Endothelial cell of umbilical vein (primary cell): ENCODE measurements around the gene ETFA. TPM values are rescaled to one million over a fixed set of nuclear protein-coding genes. Genes with fewer than 3 reads are reported as not detected.

Source experiments
- BruUV-seq: library from RNA; stranded (reverse); fragments of 400-500 nt; replicated peaks from 2 replicates; lab custom pipeline; 2021; lab: Mats Ljungman, UMichigan
- CTCF ChIA-PET: fragments of 300-600, 350-600 bp; sonication (Branson Sonifier 250); formaldehyde crosslinking; loops from one replicate; lab custom pipeline; 2021; ENCODE audit warnings: antibody characterized with exemption, inconsistent platforms; lab: Charles Lee
- POLR2A ChIA-PET: fragments of 300-600, 350-600 bp; sonication (Branson Sonifier 250); formaldehyde crosslinking; loops from one replicate; lab custom pipeline; 2021; ENCODE audit warnings: antibody characterized with exemption, inconsistent platforms; lab: Charles Lee
- DNase-seq: peaks from one replicate; pipeline ENCODE4 v3.0.0-alpha.2; 2011; ENCODE audit warnings: low read depth, low spot score
- FAIRE-seq: peaks from 2 replicates; lab custom pipeline; 2011; peaks lifted over from hg19 to GRCh38; lab: Jason Lieb, UNC
- H2AFZ ChIP-seq: 2 replicates; pipeline ENCODE4 v1.6.0; 2012; ENCODE audit warnings: low read depth, low read length, control low read depth, inconsistent platforms
- H3K27ac ChIP-seq: 2 replicates; pipeline ENCODE4 v1.5.1; 2011; ENCODE audit warnings: low read depth, mild to moderate bottlenecking, control low read depth, low read length, moderate library complexity; ENCODE audit not compliant: insufficient read depth
- H3K27me3 ChIP-seq, 2 experiments: 2 replicates each; pipeline versions ENCODE4 v1.6.0 to v1.6.1; 2011; ENCODE audit warnings: low read length in 2 of 2, mixed read lengths in 1 of 2; ENCODE audit not compliant: control insufficient read depth in 2 of 2, insufficient read depth in 2 of 2
- H3K36me3 ChIP-seq, 2 experiments: 2 replicates in 1 of 2; 3 replicates in 1 of 2; pipeline ENCODE4 v1.5.1; 2011; ENCODE audit warnings: low read length in 2 of 2, mild to moderate bottlenecking in 1 of 2, moderate library complexity in 1 of 2; ENCODE audit not compliant: control insufficient read depth in 2 of 2, insufficient read depth in 2 of 2; ENCODE audit errors: extremely low read depth in 1 of 2
- H3K4me1 ChIP-seq: 3 replicates; pipeline ENCODE4 v1.5.1; 2011; ENCODE audit warnings: mild to moderate bottlenecking, low read length; ENCODE audit not compliant: control insufficient read depth, insufficient read depth; ENCODE audit errors: extremely low read depth
- H3K4me2 ChIP-seq: 2 replicates; pipeline ENCODE4 v1.6.1; 2011; ENCODE audit warnings: low read length, control low read depth, mixed read lengths; ENCODE audit not compliant: insufficient read depth
- H3K4me3 ChIP-seq, 3 experiments: fragments of 200-600 bp in 1 of 3; sonication (generic), shearing (Covaris generic) in 1 of 3; replicated peaks in 1 of 3; 2 replicates each; pipeline ENCODE4 v1.5.1; 2011 to 2016; ENCODE audit warnings: control low read depth in 3 of 3, low read length in 3 of 3, mild to moderate bottlenecking in 2 of 3, inconsistent platforms in 1 of 3, low read depth in 1 of 3, moderate library complexity in 1 of 3; ENCODE audit not compliant: insufficient read depth in 1 of 3
- H3K79me2 ChIP-seq: 2 replicates; pipeline ENCODE4 v1.6.0; 2012; ENCODE audit warnings: low read length, inconsistent platforms; ENCODE audit not compliant: control insufficient read depth, insufficient read depth
- H3K9ac ChIP-seq: replicated peaks from 2 replicates; pipeline ENCODE3; 2011; ENCODE audit warnings: low read length, control low read depth; ENCODE audit not compliant: insufficient read depth; ENCODE audit errors: extremely low read depth
- H3K9me1 ChIP-seq: replicated peaks from 3 replicates; pipeline ENCODE4 v1.6.0; 2011; ENCODE audit warnings: mild to moderate bottlenecking, low read length; ENCODE audit not compliant: control insufficient read depth, insufficient read depth; ENCODE audit errors: extremely low read depth
- H3K9me3 ChIP-seq: replicated peaks from 2 replicates; pipeline ENCODE4 v1.5.1; 2012; ENCODE audit warnings: low read length, inconsistent platforms; ENCODE audit not compliant: control insufficient read depth, insufficient read depth
- H4K20me1 ChIP-seq: replicated peaks from 2 replicates; pipeline ENCODE3; 2011; ENCODE audit warnings: mild to moderate bottlenecking, low read length; ENCODE audit not compliant: control insufficient read depth, insufficient read depth; ENCODE audit errors: extremely low read depth
- CTCF ChIP-seq, 2 donors: IDR thresholded peaks; 1 replicate in 1 of 2; 2 replicates in 1 of 2; pipeline ENCODE4 v1.5.1; 2011; ENCODE audit warnings: low read length in 2 of 2, mild to moderate bottlenecking in 2 of 2, moderate library complexity in 2 of 2, control low read depth in 1 of 2, inconsistent platforms in 1 of 2, low read depth in 1 of 2; ENCODE audit not compliant: insufficient read depth in 1 of 2; ENCODE audit errors: extremely low read depth in 1 of 2
- EZH2 ChIP-seq: IDR thresholded peaks from 2 replicates; pipeline ENCODE4 v1.6.1; 2012; ENCODE audit warnings: borderline replicate concordance, low read depth, mild to moderate bottlenecking, moderate library complexity, low read length, inconsistent platforms; ENCODE audit not compliant: severe bottlenecking
- FOS ChIP-seq: IDR thresholded peaks from 2 replicates; pipeline ENCODE4 v1.6.1; 2011; ENCODE audit warnings: mild to moderate bottlenecking, low read length, moderate library complexity, borderline replicate concordance; ENCODE audit not compliant: insufficient read depth
- GATA2 ChIP-seq: IDR thresholded peaks from 2 replicates; pipeline ENCODE4 v1.7.0; 2011; ENCODE audit warnings: low read depth, mild to moderate bottlenecking, moderate library complexity, mixed read lengths, low read length; ENCODE audit not compliant: insufficient read length, insufficient read depth
- JUN ChIP-seq: IDR thresholded peaks from 2 replicates; pipeline ENCODE4 v1.6.1; 2011; ENCODE audit warnings: borderline replicate concordance, low read depth; ENCODE audit not compliant: insufficient read length, insufficient read depth
- MAX ChIP-seq: IDR thresholded peaks from 2 replicates; pipeline ENCODE4 v1.6.1; 2011; ENCODE audit not compliant: insufficient read depth, insufficient read length
- MYC ChIP-seq: IDR thresholded peaks from one replicate; pipeline ENCODE4 v1.6.1; 2011; ENCODE audit warnings: mild to moderate bottlenecking, low read depth, low read length
- POLR2A ChIP-seq: IDR thresholded peaks from 2 replicates; pipeline ENCODE4 v1.6.1; 2012; ENCODE audit warnings: low read depth, mild to moderate bottlenecking, control low read depth, low read length
- POLR2AphosphoS5 ChIP-seq: IDR thresholded peaks from 2 replicates; pipeline ENCODE4 v1.6.1; 2012; ENCODE audit warnings: low read depth, mild to moderate bottlenecking, control low read depth, low read length, moderate library complexity; ENCODE audit not compliant: insufficient read depth
- dilution Hi-C: fragments of 300-500 bp; cut with MboI; formaldehyde crosslinking; loops from one replicate; pipeline ENCODE4 v1.15.0; 2019; ENCODE audit warnings: low sequenced_read_pairs; ENCODE audit not compliant: extremely low pct_ligation_motif_present
- intact Hi-C: fragments of 100-400 bp; cut with micrococcal nuclease; formaldehyde crosslinking; loops from one replicate; pipeline ENCODE4 v1.10.0; 2022
- polyA plus RNA-seq, 4 experiments: library from polyadenylated mRNA; depleted of rRNA in 3 of 4; stranded (reverse) in 3 of 4; unstranded in 1 of 4; fragments of >200 nt; gene quantifications; 2 replicates each; pipeline versions ENCODE4 v1.2.1 to v1.2.3, GENCODE V29; 2011 to 2012; ENCODE audit warnings: missing spikeins in 1 of 4
- total RNA-seq: library from RNA; stranded (reverse); gene quantifications from 2 replicates; pipeline ENCODE4 v1.2.3, GENCODE V29; 2021

The ETFA gene
- total and polyA plus RNA-seq, 2 donors (not counting 3 experiments of a cell fraction or from before 2014, with no cell fraction given) = 102 to 116 TPM

- Histone ChIP-seq H3K4me2 (no peak overlapping the region), H2AFZ (no peak overlapping the region), H3K9ac (no peak overlapping the region), H3K27me3 (peaks cover 0 to 2% of the 10 kb centered on the region in 2 experiments), H3K79me2 (no peaks in the 10 kb centered on the region), H3K4me1 (peaks cover 16% of the 10 kb centered on the region), H3K36me3 (no peaks in the 10 kb centered on the region), H4K20me1 (no peaks in the 10 kb centered on the region), H3K9me1 (no peaks in the 10 kb centered on the region), H3K27ac (no peak overlapping the region), H3K9me3 (no peaks in the 10 kb centered on the region), H3K4me3 (no peak overlapping the region)
- no peak for TF ChIP-seq MYC
- TF ChIP-seq MAX = no peak
- DNase-seq (no peak), FAIRE-seq (no peak)
- BruUV-seq = no TSS peak
- POLR2A ChIA-PET = no interaction called here
- CTCF ChIA-PET = interaction anchor here (1.5 to 4.9 kb wide), 2 partner anchors 11 to 138 kb away, joined by 4 to 54 read pairs; no protein-coding TSS in a partner anchor
- dilution Hi-C loops = no loop called here
- intact Hi-C loops = loop anchor here (5.0 kb wide), 2 partner anchors 540 to 830 kb away; no protein-coding TSS in a partner anchor
These were observed 118.6 kb downstream of the ETFA start for GRCh38 chr15:76192715-76193114.

GRCh38 chr15:76191539-76192244, 119.6 kb downstream of the ETFA start:
- Histone ChIP-seq H3K4me2 (no peak overlapping the region), H3K27me3 (peaks cover 0 to 2% of the 10 kb centered on the region in 2 experiments), H2AFZ (no peak overlapping the region), H3K27ac (no peak overlapping the region), H3K9me3 (no peaks in the 10 kb centered on the region), H4K20me1 (no peaks in the 10 kb centered on the region), H3K79me2 (no peaks in the 10 kb centered on the region), H3K4me1 (peaks cover 9% of the 10 kb centered on the region), H3K9me1 (no peaks in the 10 kb centered on the region), H3K9ac (no peak overlapping the region), H3K4me3 (no peak overlapping the region), H3K36me3 (no peaks in the 10 kb centered on the region)
- CTCF ChIA-PET = interaction anchor here (0.7 to 4.9 kb wide), 14 partner anchors 14 to 676 kb away, joined by 3 to 54 read pairs (median 4); no protein-coding TSS in a partner anchor
- DNase-seq (no peak), FAIRE-seq (no peak)
- TF ChIP-seq MYC (no peak), FOS (no peak), MAX (no peak), CTCF (IDR thresholded peaks at IDR 0.05; ENCODE audit: extremely low read depth in 1 of 2, insufficient read depth in 1 of 2, low read depth in 1 of 2, low read length in 2 of 2) (no peak), POLR2AphosphoS5 (no peak), POLR2A (no peak), EZH2 (no peak), JUN (no peak), GATA2 (no peak)
- intact Hi-C loops = loop anchor here (2.0 to 5.0 kb wide), 3 partner anchors 93 to 831 kb away; no protein-coding TSS in a partner anchor
- no TSS peak for BruUV-seq
- POLR2A ChIA-PET = no interaction called here
- dilution Hi-C loops = no loop called here
